IMR-90 (cell line): ENCODE data around the gene HCRTR1. TPM values are rescaled to one million over a fixed set of nuclear protein-coding genes. Genes with fewer than 3 reads are reported as not detected.

Experiments
- ATAC-seq: fragments of 200-7000 bp; cut with Tn5 transposase; 2 replicates; pipeline ENCODE4 v1.9.1; 2020; ENCODE audit warnings: low read depth, mild to moderate bottlenecking, moderate library complexity
- BruUV-seq: library from RNA; stranded (reverse); fragments of 400-500 nt; replicated peaks from 2 replicates; lab custom pipeline; 2021; lab: Mats Ljungman, UMichigan
- CTCF ChIA-PET: fragments of 300-600 bp; formaldehyde crosslinking; extraction: SDS; loops from one replicate; lab custom pipeline; 2021; ENCODE audit warnings: antibody characterized with exemption; lab: Yijun Ruan, JAX
- POLR2A ChIA-PET: fragments of 300-600 bp; sonication (Branson Sonifier 250); formaldehyde crosslinking; loops from one replicate; lab custom pipeline; 2022; ENCODE audit warnings: antibody characterized with exemption; ENCODE audit not compliant: unreplicated experiment; lab: Charles Lee
- DNase-seq: peaks from one replicate; pipeline ENCODE4 v3.0.0; 2013
- H2AFZ ChIP-seq: replicated peaks from 2 replicates; pipeline ENCODE3; 2013; ENCODE audit warnings: low read length, mild to moderate bottlenecking; ENCODE audit not compliant: poor library complexity
- H2AK5ac ChIP-seq: 2 replicates; pipeline ENCODE4 v1.6.1; 2013; ENCODE audit warnings: low read depth, low read length, inconsistent platforms
- H2AK9ac ChIP-seq: replicated peaks from 2 replicates; pipeline ENCODE3; 2013; ENCODE audit warnings: mild to moderate bottlenecking, low read depth, low read length, moderate library complexity; ENCODE audit not compliant: poor library complexity
- H2BK120ac ChIP-seq: 2 replicates; pipeline ENCODE4 v1.6.1; 2013; ENCODE audit warnings: low read depth, low read length, inconsistent platforms
- H2BK15ac ChIP-seq: 3 replicates; pipeline ENCODE4 v1.6.1; 2013; ENCODE audit warnings: low read depth, low read length, inconsistent platforms
- H2BK20ac ChIP-seq: 2 replicates; pipeline ENCODE4 v1.6.1; 2013; ENCODE audit warnings: low read depth, mild to moderate bottlenecking, inconsistent platforms, low read length, moderate library complexity
- H2BK5ac ChIP-seq: 2 replicates; pipeline ENCODE4 v1.6.1; 2013; ENCODE audit warnings: mild to moderate bottlenecking, low read depth, low read length, inconsistent platforms; ENCODE audit not compliant: poor library complexity, severe bottlenecking
- H3K14ac ChIP-seq: replicated peaks from 2 replicates; pipeline ENCODE4 v1.6.1; 2013; ENCODE audit warnings: low read depth, low read length, inconsistent platforms
- H3K18ac ChIP-seq: 2 replicates; pipeline ENCODE4 v1.6.1; 2013; ENCODE audit warnings: low read depth, low read length, control low read depth
- H3K23ac ChIP-seq: 2 replicates; pipeline ENCODE4 v1.6.1; 2013; ENCODE audit warnings: low read depth, low read length, inconsistent platforms
- H3K27ac ChIP-seq: 2 replicates; pipeline ENCODE4 v1.5.1; 2013; ENCODE audit warnings: mild to moderate bottlenecking, control low read depth, low read length; ENCODE audit not compliant: insufficient read depth
- H3K27me3 ChIP-seq: 2 replicates; pipeline ENCODE4 v1.6.1; 2013; ENCODE audit warnings: low read length; ENCODE audit not compliant: control insufficient read depth, insufficient read depth
- H3K36me3 ChIP-seq: 2 replicates; pipeline ENCODE4 v1.6.1; 2013; ENCODE audit warnings: low read length, mixed read lengths; ENCODE audit not compliant: control insufficient read depth, insufficient read depth
- H3K4ac ChIP-seq: 2 replicates; pipeline ENCODE4 v1.6.1; 2013; ENCODE audit warnings: low read depth, low read length, inconsistent platforms
- H3K4me1 ChIP-seq: 2 replicates; pipeline ENCODE4 v1.6.1; 2013; ENCODE audit warnings: low read length, mixed read lengths; ENCODE audit not compliant: control insufficient read depth, insufficient read depth
- H3K4me2 ChIP-seq: 2 replicates; pipeline ENCODE4 v1.6.1; 2013; ENCODE audit warnings: low read depth, mild to moderate bottlenecking, control low read depth, low read length, moderate library complexity
- H3K4me3 ChIP-seq: 2 replicates; pipeline ENCODE4 v1.5.1; 2013; ENCODE audit warnings: low read depth, mild to moderate bottlenecking, control low read depth, low read length, moderate library complexity; ENCODE audit not compliant: insufficient read depth
- H3K56ac ChIP-seq: 2 replicates; pipeline ENCODE4 v1.6.1; 2013; ENCODE audit warnings: low read length, inconsistent platforms; ENCODE audit not compliant: insufficient read depth; ENCODE audit errors: extremely low read depth
- H3K79me1 ChIP-seq, 2 experiments: 2 replicates each; pipeline ENCODE4 v1.6.1; 2013; ENCODE audit warnings: low read length in 2 of 2, inconsistent platforms in 1 of 2, low read depth in 1 of 2
- H3K9ac ChIP-seq: 2 replicates; pipeline ENCODE4 v1.6.1; 2013; ENCODE audit warnings: low read depth, low read length, control low read depth
- H3K9me1 ChIP-seq: 2 replicates; pipeline ENCODE4 v1.6.1; 2013; ENCODE audit warnings: low read length, inconsistent platforms; ENCODE audit not compliant: insufficient read depth
- H3K9me3 ChIP-seq: 2 replicates; pipeline ENCODE4 v1.6.1; 2013; ENCODE audit warnings: low read length; ENCODE audit not compliant: control insufficient read depth, insufficient read depth
- H4K20me1 ChIP-seq: 2 replicates; pipeline ENCODE4 v1.6.1; 2013; ENCODE audit warnings: low read length, inconsistent platforms; ENCODE audit not compliant: insufficient read depth
- H4K5ac ChIP-seq: 2 replicates; pipeline ENCODE4 v1.6.1; 2013; ENCODE audit warnings: mild to moderate bottlenecking, low read depth, low read length, control low read depth
- H4K8ac ChIP-seq, 2 experiments: 2 replicates each; pipeline ENCODE4 v1.6.1; 2013; ENCODE audit warnings: low read depth in 2 of 2, low read length in 2 of 2, control low read depth in 1 of 2, inconsistent platforms in 1 of 2
- H4K91ac ChIP-seq: 2 replicates; pipeline ENCODE4 v1.6.1; 2013; ENCODE audit warnings: low read depth, low read length, inconsistent platforms; ENCODE audit not compliant: insufficient read depth
- BHLHE40 ChIP-seq: fragments of 150-350 bp; IDR thresholded peaks from 2 replicates; pipeline ENCODE4 v1.6.1; 2016; ENCODE audit warnings: mild to moderate bottlenecking, low read depth, low read length
- CEBPB ChIP-seq: IDR thresholded peaks from 2 replicates; pipeline ENCODE4 v1.6.1; 2012; ENCODE audit warnings: low read depth, low read length, improper control_type of control experiment
- CHD1 ChIP-seq: IDR thresholded peaks from 2 replicates; pipeline ENCODE4 v1.6.1; 2012; ENCODE audit warnings: low read depth, low read length, improper control_type of control experiment
- FOS ChIP-seq: fragments of 150-350 bp; IDR thresholded peaks from 2 replicates; pipeline ENCODE4 v1.6.1; 2016; ENCODE audit warnings: low read depth, low read length
- MAFK ChIP-seq: IDR thresholded peaks from 2 replicates; pipeline ENCODE4 v1.6.1; 2012; ENCODE audit warnings: low read depth, low read length, improper control_type of control experiment
- MAZ ChIP-seq: IDR thresholded peaks from 2 replicates; pipeline ENCODE4 v1.6.1; 2012; ENCODE audit warnings: low read depth, mild to moderate bottlenecking, low read length, improper control_type of control experiment, moderate library complexity, borderline replicate concordance
- NFE2L2 ChIP-seq: fragments of 150-350 bp; IDR thresholded peaks from 2 replicates; pipeline ENCODE4 v1.6.1; 2016; ENCODE audit warnings: low read depth, mild to moderate bottlenecking, low read length
- POLR2A ChIP-seq: IDR thresholded peaks from 2 replicates; pipeline ENCODE4 v1.6.1; 2012; ENCODE audit warnings: mild to moderate bottlenecking, low read depth, low read length
- RAD21 ChIP-seq: IDR thresholded peaks from 2 replicates; pipeline ENCODE4 v1.6.1; 2012; ENCODE audit warnings: low read length, improper control_type of control experiment
- USF2 ChIP-seq: fragments of 150-350 bp; IDR thresholded peaks from 2 replicates; pipeline ENCODE4 v1.6.1; 2017; ENCODE audit warnings: mild to moderate bottlenecking, antibody characterized with exemption, low read length, low read depth
- WGBS, 2 experiments: methylation state at CpG; one replicate each; pipeline versions ENCODE4 v1.1.5 to v1.1.7; 2013; ENCODE audit warnings: missing lambda C conversion rate in 2 of 2; ENCODE audit not compliant: insufficient read length in 1 of 2; ENCODE audit errors: extremely low coverage in 2 of 2; 5-methylcytosine and 5-hydroxymethylcytosine counted together
- dilution Hi-C: fragments of 300-500 bp; cut with HindIII; formaldehyde crosslinking; loops from one replicate; pipeline ENCODE4 v1.14.3; 2018; ENCODE audit warnings: low sequenced_read_pairs; ENCODE audit not compliant: unreplicated experiment
- in situ Hi-C: fragments of 300-500 bp; cut with MboI; formaldehyde crosslinking; loops from 3 replicates; pipeline ENCODE4 v1.14.3; 2019; ENCODE audit warnings: low sequenced_read_pairs, inconsistent platforms, mixed read lengths
- intact Hi-C: fragments of 100-400 bp; cut with micrococcal nuclease; formaldehyde crosslinking; loops from 2 replicates; pipeline ENCODE4 v1.10.0; 2022
- polyA plus RNA-seq, 3 experiments: library from polyadenylated mRNA; depleted of rRNA; stranded (reverse); fragments of >200 nt; gene quantifications; 2 replicates each; pipeline ENCODE4 v1.2.3, GENCODE V29; 2012; ENCODE audit warnings: low replicate concordance in 1 of 3
- total RNA-seq: library from RNA; depleted of rRNA; stranded (reverse); fragments of >200 nt; gene quantifications from 2 replicates; pipeline ENCODE4 v1.2.3, GENCODE V29; 2012
- TF ChIP-seq, protein P1 (sequence below): conservative IDR thresholded peaks from 2 replicates; pipeline ENCODE4 v1.5.1; 2012; ENCODE audit warnings: mild to moderate bottlenecking, low read depth, low read length, improper control_type of control experiment
- TF ChIP-seq, protein P2 (sequence below): fragments of 150-350 bp; IDR thresholded peaks from 2 replicates; pipeline ENCODE4 v1.6.1; 2016; ENCODE audit warnings: low read depth, mild to moderate bottlenecking, low read length, moderate library complexity, borderline replicate concordance

Gene HCRTR1
- total and polyA plus RNA-seq, 2 of the 4 experiments (the other 2 are of a cell fraction), result not detected

DNA sequence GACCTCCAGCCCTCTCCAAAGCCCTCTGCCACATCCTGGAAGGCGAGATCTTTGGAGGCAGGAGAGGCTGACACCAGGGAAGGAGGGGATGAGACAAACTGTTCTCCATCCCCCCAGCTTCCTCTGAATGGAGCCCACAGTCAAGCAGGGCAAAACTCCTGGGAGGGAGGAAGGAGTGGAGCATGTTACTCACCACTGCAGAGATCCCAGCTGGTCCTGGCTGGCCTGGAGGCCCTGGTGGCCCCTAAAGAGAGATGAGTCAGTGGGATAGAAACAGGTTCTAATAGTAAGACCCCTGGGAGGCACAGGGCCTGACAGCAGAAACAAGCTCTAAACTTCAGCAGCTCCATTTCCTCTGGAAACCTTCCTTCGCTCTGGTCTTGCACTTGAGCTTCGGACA, 41.2 kb downstream of the HCRTR1 start:
- Histone ChIP-seq H3K4me1 (no peaks in the 10 kb centered on the region), H3K36me3 (peaks cover 81% of the 10 kb centered on the region), H3K18ac (no peak overlapping the region), H3K4ac (no peak overlapping the region), H2AFZ (no peak overlapping the region), H4K8ac (no peak overlapping the region), H3K27ac (no peak overlapping the region), H3K9me3 (no peaks in the 10 kb centered on the region), H2BK120ac (no peak overlapping the region), H3K9me1 (no peaks in the 10 kb centered on the region), H2BK15ac (no peak overlapping the region), H2AK9ac (no peak overlapping the region), H2BK5ac (no peak overlapping the region), H3K23ac (no peak overlapping the region), H2BK20ac (no peak overlapping the region), H4K5ac (no peak overlapping the region), H4K20me1 (no peaks in the 10 kb centered on the region), H3K79me1 (no peaks in the 10 kb centered on the region; a peak in 1 of 4 replicates), H3K56ac (no peak overlapping the region), H3K27me3 (no peaks in the 10 kb centered on the region), H3K4me2 (no peak overlapping the region), H3K9ac (no peak overlapping the region), H3K14ac (no peak overlapping the region), H2AK5ac (no peak overlapping the region), H3K4me3 (no peak overlapping the region), H4K91ac (no peak overlapping the region)
- CTCF ChIA-PET, result no interaction called here
- in situ Hi-C loops, result no loop called here
- intact Hi-C loops, result no loop called here
- POLR2A ChIA-PET, result no interaction called here
- ATAC-seq, result peak; percentile 58
- WGBS, 2 experiments, result no CpG with 5 or more reads among the region's 3 CpGs
- dilution Hi-C loops, result no loop called here
- BruUV-seq, result no TSS peak
- peak; percentile 64 for DNase-seq
- TF ChIP-seq, protein P1, sequence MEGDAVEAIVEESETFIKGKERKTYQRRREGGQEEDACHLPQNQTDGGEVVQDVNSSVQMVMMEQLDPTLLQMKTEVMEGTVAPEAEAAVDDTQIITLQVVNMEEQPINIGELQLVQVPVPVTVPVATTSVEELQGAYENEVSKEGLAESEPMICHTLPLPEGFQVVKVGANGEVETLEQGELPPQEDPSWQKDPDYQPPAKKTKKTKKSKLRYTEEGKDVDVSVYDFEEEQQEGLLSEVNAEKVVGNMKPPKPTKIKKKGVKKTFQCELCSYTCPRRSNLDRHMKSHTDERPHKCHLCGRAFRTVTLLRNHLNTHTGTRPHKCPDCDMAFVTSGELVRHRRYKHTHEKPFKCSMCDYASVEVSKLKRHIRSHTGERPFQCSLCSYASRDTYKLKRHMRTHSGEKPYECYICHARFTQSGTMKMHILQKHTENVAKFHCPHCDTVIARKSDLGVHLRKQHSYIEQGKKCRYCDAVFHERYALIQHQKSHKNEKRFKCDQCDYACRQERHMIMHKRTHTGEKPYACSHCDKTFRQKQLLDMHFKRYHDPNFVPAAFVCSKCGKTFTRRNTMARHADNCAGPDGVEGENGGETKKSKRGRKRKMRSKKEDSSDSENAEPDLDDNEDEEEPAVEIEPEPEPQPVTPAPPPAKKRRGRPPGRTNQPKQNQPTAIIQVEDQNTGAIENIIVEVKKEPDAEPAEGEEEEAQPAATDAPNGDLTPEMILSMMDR, result no peak
- no peak for TF ChIP-seq CHD1
- no peak for TF ChIP-seq POLR2A
- no peak for TF ChIP-seq MAFK
- TF ChIP-seq CEBPB, result no peak
- no peak for TF ChIP-seq USF2
- TF ChIP-seq FOS, result no peak
- TF ChIP-seq, protein P2, sequence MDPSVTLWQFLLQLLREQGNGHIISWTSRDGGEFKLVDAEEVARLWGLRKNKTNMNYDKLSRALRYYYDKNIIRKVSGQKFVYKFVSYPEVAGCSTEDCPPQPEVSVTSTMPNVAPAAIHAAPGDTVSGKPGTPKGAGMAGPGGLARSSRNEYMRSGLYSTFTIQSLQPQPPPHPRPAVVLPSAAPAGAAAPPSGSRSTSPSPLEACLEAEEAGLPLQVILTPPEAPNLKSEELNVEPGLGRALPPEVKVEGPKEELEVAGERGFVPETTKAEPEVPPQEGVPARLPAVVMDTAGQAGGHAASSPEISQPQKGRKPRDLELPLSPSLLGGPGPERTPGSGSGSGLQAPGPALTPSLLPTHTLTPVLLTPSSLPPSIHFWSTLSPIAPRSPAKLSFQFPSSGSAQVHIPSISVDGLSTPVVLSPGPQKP, result no peak
- no peak for TF ChIP-seq NFE2L2
- TF ChIP-seq RAD21, result no peak
- no peak for TF ChIP-seq BHLHE40
- no peak for TF ChIP-seq MAZ
